ENCODE results near the gene PRRC2B. TPM values are rescaled to one million over a fixed set of nuclear protein-coding genes. Genes with fewer than 3 reads are reported as not detected.

Gene PRRC2B
- total and polyA plus RNA-seq, 2 experiments from 2014 or later: 45.0 to 193 TPM

DNA sequence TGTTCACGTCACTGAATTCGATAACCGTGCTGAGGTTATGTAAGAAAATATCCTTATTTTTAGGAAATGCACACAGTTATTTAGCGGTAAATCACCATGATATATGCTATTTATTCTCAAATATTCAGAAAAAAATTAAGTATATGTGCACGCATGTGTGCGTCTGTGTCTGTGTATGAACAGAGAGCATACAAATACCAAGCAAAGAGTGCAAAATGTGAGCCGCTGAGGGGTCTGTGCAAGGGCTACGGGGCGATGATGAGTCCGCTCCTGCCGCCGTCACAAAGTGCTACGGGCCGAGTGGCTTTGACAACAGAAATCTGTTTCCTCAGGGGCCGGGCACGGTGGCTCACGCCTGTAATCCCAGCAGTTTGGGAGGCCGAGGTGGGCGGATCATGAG lies 144.1 kb downstream of the PRRC2B start (continued):
- TF ChIP-seq STAT1 (IDR thresholded peaks at IDR 0.05; ENCODE audit: unreplicated experiment) (no peak), ZNF331 (CRISPR knock-in tag; IDR thresholded peaks at IDR 0.05; ENCODE audit: low read depth) (no peak), EZH2 (IDR thresholded peaks at IDR 0.05; ENCODE audit: low read depth, unreplicated experiment) (no peak), CREB1 (CRISPR knock-in tag; IDR thresholded peaks at IDR 0.05; ENCODE audit: low read depth) (no peak)
- TF ChIP-seq, protein P1, sequence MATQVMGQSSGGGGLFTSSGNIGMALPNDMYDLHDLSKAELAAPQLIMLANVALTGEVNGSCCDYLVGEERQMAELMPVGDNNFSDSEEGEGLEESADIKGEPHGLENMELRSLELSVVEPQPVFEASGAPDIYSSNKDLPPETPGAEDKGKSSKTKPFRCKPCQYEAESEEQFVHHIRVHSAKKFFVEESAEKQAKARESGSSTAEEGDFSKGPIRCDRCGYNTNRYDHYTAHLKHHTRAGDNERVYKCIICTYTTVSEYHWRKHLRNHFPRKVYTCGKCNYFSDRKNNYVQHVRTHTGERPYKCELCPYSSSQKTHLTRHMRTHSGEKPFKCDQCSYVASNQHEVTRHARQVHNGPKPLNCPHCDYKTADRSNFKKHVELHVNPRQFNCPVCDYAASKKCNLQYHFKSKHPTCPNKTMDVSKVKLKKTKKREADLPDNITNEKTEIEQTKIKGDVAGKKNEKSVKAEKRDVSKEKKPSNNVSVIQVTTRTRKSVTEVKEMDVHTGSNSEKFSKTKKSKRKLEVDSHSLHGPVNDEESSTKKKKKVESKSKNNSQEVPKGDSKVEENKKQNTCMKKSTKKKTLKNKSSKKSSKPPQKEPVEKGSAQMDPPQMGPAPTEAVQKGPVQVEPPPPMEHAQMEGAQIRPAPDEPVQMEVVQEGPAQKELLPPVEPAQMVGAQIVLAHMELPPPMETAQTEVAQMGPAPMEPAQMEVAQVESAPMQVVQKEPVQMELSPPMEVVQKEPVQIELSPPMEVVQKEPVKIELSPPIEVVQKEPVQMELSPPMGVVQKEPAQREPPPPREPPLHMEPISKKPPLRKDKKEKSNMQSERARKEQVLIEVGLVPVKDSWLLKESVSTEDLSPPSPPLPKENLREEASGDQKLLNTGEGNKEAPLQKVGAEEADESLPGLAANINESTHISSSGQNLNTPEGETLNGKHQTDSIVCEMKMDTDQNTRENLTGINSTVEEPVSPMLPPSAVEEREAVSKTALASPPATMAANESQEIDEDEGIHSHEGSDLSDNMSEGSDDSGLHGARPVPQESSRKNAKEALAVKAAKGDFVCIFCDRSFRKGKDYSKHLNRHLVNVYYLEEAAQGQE (IDR thresholded peaks at IDR 0.05; ENCODE audit: unreplicated experiment): no peak

DNA sequence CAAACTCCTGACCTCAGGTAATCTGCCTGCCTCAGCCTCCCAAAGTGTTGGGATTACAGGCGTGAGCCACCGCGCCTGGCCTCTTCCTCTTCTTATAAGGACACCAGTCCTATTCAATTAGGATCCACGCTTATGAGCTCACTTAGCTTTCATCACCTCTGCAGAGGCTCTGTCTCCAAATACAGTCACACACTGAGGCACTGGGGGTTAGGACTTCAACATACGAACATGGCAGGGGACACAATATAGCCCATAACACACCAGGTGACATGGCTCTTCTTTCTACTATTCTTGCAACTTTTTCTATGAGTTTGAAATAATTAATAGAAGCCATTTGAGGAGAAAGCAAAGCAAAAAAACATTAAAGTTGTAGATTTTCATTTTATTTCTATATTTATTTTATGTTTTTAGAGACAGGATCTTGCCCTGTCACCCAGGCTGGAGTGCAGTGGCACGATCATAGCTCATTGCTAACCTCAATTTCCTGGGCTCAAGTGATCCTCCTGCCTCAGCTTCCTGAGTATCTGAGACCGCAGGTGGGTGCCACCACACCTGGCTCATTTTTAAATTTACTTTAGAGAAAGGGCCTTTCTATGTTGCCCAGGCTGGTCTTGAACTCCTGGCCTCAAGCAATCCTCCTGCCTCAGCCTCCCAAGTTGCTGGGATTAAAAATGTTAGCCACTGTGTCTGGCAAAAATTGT lies 145.5 kb downstream of the PRRC2B start:
- Histone ChIP-seq H3K27ac (ENCODE audit: low read depth) (no peak overlapping the region), H3K4me2 (no peak overlapping the region), H3K36me3 (ENCODE audit: insufficient read depth) (no peaks in the 10 kb centered on the region), H3K9me2 (ENCODE audit: insufficient read depth) (peaks cover 1% of the 10 kb centered on the region; the same call in 1 of the 2 replicates), H2AFZ (no peak overlapping the region), H3K27me3 (ENCODE audit: insufficient read depth) (peaks cover 10% of the 10 kb centered on the region), H3K4me3 (no peak overlapping the region), H3F3A (replicated peaks; ENCODE audit: low read depth) (0 out of 2 replicates have a peak, but pooled peaks cover under 1% of the 10 kb centered on the region), H3K4me1 (ENCODE audit: insufficient read depth) (no peaks in the 10 kb centered on the region), H4K20me1 (replicated peaks; ENCODE audit: insufficient read depth) (no peaks in the 10 kb centered on the region), H3K79me2 (replicated peaks; ENCODE audit: insufficient read depth) (no peaks in the 10 kb centered on the region)
- Mint-ChIP-seq H3K27ac (no peak overlapping the region), H3K4me1 (no peaks in the 10 kb centered on the region), H3K36me3 (ENCODE audit: low read depth) (peaks cover 17% of the 10 kb centered on the region; the same call in 2 of the 3 replicates), H3K9me3 (peaks cover 40% of the 10 kb centered on the region), H3K27me3 (ENCODE audit: insufficient read depth, low read depth, poor library complexity) (peaks cover 10% of the 10 kb centered on the region), H3K4me3 (no peak overlapping the region)
- ATAC-seq (no peak), DNase-seq (ENCODE audit: low spot score) (no peak)
- TF ChIP-seq STAT1 (IDR thresholded peaks at IDR 0.05; ENCODE audit: unreplicated experiment) (no peak), EZH2 (IDR thresholded peaks at IDR 0.05; ENCODE audit: low read depth, unreplicated experiment) (no peak), EZH2phosphoT487 (IDR thresholded peaks at IDR 0.05; ENCODE audit: unreplicated experiment) (no peak), CREB1 (CRISPR knock-in tag; IDR thresholded peaks at IDR 0.05; ENCODE audit: low read depth) (no peak), JUNB (IDR thresholded peaks at IDR 0.05; ENCODE audit: unreplicated experiment) (no peak)
- TF ChIP-seq, protein P2, sequence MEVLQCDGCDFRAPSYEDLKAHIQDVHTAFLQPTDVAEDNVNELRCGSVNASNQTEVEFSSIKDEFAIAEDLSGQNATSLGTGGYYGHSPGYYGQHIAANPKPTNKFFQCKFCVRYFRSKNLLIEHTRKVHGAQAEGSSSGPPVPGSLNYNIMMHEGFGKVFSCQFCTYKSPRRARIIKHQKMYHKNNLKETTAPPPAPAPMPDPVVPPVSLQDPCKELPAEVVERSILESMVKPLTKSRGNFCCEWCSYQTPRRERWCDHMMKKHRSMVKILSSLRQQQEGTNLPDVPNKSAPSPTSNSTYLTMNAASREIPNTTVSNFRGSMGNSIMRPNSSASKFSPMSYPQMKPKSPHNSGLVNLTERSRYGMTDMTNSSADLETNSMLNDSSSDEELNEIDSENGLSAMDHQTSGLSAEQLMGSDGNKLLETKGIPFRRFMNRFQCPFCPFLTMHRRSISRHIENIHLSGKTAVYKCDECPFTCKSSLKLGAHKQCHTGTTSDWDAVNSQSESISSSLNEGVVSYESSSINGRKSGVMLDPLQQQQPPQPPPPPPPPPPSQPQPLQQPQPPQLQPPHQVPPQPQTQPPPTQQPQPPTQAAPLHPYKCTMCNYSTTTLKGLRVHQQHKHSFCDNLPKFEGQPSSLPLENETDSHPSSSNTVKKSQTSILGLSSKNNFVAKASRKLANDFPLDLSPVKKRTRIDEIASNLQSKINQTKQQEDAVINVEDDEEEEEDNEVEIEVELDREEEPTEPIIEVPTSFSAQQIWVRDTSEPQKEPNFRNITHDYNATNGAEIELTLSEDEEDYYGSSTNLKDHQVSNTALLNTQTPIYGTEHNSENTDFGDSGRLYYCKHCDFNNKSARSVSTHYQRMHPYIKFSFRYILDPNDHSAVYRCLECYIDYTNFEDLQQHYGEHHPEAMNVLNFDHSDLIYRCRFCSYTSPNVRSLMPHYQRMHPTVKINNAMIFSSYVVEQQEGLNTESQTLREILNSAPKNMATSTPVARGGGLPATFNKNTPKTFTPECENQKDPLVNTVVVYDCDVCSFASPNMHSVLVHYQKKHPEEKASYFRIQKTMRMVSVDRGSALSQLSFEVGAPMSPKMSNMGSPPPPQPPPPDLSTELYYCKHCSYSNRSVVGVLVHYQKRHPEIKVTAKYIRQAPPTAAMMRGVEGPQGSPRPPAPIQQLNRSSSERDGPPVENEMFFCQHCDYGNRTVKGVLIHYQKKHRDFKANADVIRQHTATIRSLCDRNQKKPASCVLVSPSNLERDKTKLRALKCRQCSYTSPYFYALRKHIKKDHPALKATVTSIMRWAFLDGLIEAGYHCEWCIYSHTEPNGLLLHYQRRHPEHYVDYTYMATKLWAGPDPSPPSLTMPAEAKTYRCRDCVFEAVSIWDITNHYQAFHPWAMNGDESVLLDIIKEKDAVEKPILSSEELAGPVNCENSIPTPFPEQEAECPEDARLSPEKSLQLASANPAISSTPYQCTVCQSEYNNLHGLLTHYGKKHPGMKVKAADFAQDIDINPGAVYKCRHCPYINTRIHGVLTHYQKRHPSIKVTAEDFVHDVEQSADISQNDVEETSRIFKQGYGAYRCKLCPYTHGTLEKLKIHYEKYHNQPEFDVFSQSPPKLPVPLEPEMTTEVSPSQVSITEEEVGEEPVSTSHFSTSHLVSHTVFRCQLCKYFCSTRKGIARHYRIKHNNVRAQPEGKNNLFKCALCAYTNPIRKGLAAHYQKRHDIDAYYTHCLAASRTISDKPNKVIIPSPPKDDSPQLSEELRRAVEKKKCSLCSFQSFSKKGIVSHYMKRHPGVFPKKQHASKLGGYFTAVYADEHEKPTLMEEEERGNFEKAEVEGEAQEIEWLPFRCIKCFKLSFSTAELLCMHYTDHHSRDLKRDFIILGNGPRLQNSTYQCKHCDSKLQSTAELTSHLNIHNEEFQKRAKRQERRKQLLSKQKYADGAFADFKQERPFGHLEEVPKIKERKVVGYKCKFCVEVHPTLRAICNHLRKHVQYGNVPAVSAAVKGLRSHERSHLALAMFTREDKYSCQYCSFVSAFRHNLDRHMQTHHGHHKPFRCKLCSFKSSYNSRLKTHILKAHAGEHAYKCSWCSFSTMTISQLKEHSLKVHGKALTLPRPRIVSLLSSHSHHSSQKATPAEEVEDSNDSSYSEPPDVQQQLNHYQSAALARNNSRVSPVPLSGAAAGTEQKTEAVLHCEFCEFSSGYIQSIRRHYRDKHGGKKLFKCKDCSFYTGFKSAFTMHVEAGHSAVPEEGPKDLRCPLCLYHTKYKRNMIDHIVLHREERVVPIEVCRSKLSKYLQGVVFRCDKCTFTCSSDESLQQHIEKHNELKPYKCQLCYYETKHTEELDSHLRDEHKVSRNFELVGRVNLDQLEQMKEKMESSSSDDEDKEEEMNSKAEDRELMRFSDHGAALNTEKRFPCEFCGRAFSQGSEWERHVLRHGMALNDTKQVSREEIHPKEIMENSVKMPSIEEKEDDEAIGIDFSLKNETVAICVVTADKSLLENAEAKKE (CRISPR knock-in tag; IDR thresholded peaks at IDR 0.05): no peak
- TF ChIP-seq, protein P1 (IDR thresholded peaks at IDR 0.05; ENCODE audit: unreplicated experiment): no peak
